HEK293 (cell line): ENCODE results near the gene SELENOF.

ENCODE experiments used
- TCF7L2 ChIP-seq: IDR thresholded peaks from 2 replicates; pipeline ENCODE4 v1.6.1; 2011; ENCODE audit warnings: low read depth, mild to moderate bottlenecking, inconsistent platforms, low read length, moderate library complexity, borderline replicate concordance
- ZNF140 ChIP-seq: fragments of 450-650 bp; formaldehyde crosslinking; IDR thresholded peaks from 2 replicates; pipeline ENCODE4 v1.5.1; 2016; ENCODE audit warnings: missing biosample characterization, missing genetic modification characterization
- ZNF19 ChIP-seq: fragments of 450-650 bp; formaldehyde crosslinking; IDR thresholded peaks from 2 replicates; pipeline ENCODE4; 2016; ENCODE audit warnings: missing biosample characterization, missing genetic modification characterization, low read depth
- ZNF266 ChIP-seq: fragments of 450-650 bp; formaldehyde crosslinking; IDR thresholded peaks from 2 replicates; pipeline ENCODE4 v1.5.1; 2016; ENCODE audit warnings: missing biosample characterization, missing genetic modification characterization, low read depth
- ZNF274 ChIP-seq, 2 experiments: fragments of 200-500 bp in 1 of 2; fragments of 450-650 bp in 1 of 2; sonication (Bioruptor generic) in 1 of 2; formaldehyde crosslinking in 1 of 2; IDR thresholded peaks; 2 replicates each; pipeline versions ENCODE4 v1.5.1 to v1.6.1; 2014 to 2016; ENCODE audit warnings: borderline replicate concordance in 1 of 2, inconsistent platforms in 1 of 2, low read length in 1 of 2, missing biosample characterization in 1 of 2, missing genetic modification characterization in 1 of 2
- ZNF302 ChIP-seq: fragments of 450-650 bp; formaldehyde crosslinking; IDR thresholded peaks from 2 replicates; pipeline ENCODE4 v1.5.1; 2016; ENCODE audit warnings: missing biosample characterization, missing genetic modification characterization, low read depth
- ZNF426 ChIP-seq: fragments of 450-650 bp; formaldehyde crosslinking; IDR thresholded peaks from 2 replicates; pipeline ENCODE4 v1.5.1; 2017; ENCODE audit warnings: missing biosample characterization, missing genetic modification characterization, mild to moderate bottlenecking, inconsistent platforms, moderate library complexity
- ZNF530 ChIP-seq: fragments of 450-650 bp; formaldehyde crosslinking; IDR thresholded peaks from 2 replicates; pipeline ENCODE4 v1.5.1; 2016; ENCODE audit warnings: low read depth, missing biosample characterization, missing genetic modification characterization
- ZNF561 ChIP-seq: fragments of 450-650 bp; IDR thresholded peaks from 2 replicates; pipeline ENCODE4 v1.5.1; 2018; ENCODE audit warnings: missing biosample characterization, missing genetic modification characterization, borderline replicate concordance
- ZNF596 ChIP-seq: fragments of 450-650 bp; IDR thresholded peaks from 2 replicates; pipeline ENCODE4 v1.5.0; 2018; ENCODE audit warnings: missing biosample characterization, mild to moderate bottlenecking, missing genetic modification characterization, moderate library complexity
- ZNF610 ChIP-seq: fragments of 450-650 bp; formaldehyde crosslinking; IDR thresholded peaks from 2 replicates; pipeline ENCODE4 v1.5.1; 2016; ENCODE audit warnings: missing biosample characterization, missing genetic modification characterization, borderline replicate concordance
- ZNF629 ChIP-seq: fragments of 450-650 bp; formaldehyde crosslinking; IDR thresholded peaks from 2 replicates; pipeline ENCODE4 v1.5.1; 2017; ENCODE audit warnings: missing biosample characterization, missing genetic modification characterization
- TF ChIP-seq, protein P1 (sequence below): fragments of 450-650 bp; formaldehyde crosslinking; IDR thresholded peaks from 2 replicates; pipeline ENCODE4 v1.5.1; 2016; ENCODE audit warnings: missing biosample characterization, missing genetic modification characterization
- TF ChIP-seq, protein P2 (sequence below): fragments of 450-650 bp; formaldehyde crosslinking; IDR thresholded peaks from 2 replicates; pipeline ENCODE4 v1.5.1; 2016; ENCODE audit warnings: missing biosample characterization, missing genetic modification characterization

DNA sequence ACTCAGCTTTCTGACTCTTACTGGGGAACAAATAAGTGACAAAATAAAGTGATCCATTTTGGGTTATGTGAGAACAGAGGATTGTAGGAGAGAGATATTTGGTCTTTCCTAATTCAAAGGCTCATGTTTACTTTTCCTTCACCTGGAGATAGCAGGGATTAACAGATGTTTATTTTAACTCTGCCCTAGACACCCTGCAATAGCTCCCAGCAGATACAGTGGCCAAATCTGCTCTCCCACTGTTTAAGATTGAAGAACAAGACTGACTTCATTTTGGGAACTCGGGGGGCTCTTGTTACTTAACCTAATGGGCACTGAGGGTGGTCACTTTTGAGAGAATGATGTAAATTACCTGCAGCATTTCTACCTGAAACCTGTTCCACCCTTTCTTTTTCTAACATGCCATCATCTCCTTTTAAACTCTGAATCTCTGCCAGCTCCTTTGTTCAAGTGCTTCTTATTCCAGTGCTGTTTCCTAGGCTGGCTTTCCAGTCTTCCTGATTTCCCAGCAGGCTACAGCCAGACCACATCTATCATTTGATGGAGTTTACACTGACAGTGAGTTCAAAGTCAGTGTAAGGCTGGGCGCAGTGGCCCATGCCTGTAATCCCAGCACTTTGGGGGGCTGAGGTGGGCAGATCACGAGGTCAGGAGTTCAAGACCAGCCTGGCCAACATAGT is 90.0 kb downstream of the SELENOF start:
- no peak for TF ChIP-seq ZNF596 (tag by site-specific recombination)
- no peak for TF ChIP-seq TCF7L2
- no peak for TF ChIP-seq ZNF629 (tag by site-specific recombination)
- TF ChIP-seq ZNF561 (tag by site-specific recombination): no peak
- no peak for TF ChIP-seq ZNF426 (tag by site-specific recombination)
- TF ChIP-seq, protein P1, sequence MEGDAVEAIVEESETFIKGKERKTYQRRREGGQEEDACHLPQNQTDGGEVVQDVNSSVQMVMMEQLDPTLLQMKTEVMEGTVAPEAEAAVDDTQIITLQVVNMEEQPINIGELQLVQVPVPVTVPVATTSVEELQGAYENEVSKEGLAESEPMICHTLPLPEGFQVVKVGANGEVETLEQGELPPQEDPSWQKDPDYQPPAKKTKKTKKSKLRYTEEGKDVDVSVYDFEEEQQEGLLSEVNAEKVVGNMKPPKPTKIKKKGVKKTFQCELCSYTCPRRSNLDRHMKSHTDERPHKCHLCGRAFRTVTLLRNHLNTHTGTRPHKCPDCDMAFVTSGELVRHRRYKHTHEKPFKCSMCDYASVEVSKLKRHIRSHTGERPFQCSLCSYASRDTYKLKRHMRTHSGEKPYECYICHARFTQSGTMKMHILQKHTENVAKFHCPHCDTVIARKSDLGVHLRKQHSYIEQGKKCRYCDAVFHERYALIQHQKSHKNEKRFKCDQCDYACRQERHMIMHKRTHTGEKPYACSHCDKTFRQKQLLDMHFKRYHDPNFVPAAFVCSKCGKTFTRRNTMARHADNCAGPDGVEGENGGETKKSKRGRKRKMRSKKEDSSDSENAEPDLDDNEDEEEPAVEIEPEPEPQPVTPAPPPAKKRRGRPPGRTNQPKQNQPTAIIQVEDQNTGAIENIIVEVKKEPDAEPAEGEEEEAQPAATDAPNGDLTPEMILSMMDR (tag by site-specific recombination): no peak
- TF ChIP-seq ZNF530 (tag by site-specific recombination): no peak
- no peak for TF ChIP-seq ZNF610 (tag by site-specific recombination)
- TF ChIP-seq ZNF266 (tag by site-specific recombination): no peak
- no peak for TF ChIP-seq ZNF302 (tag by site-specific recombination)
- TF ChIP-seq, protein P2, sequence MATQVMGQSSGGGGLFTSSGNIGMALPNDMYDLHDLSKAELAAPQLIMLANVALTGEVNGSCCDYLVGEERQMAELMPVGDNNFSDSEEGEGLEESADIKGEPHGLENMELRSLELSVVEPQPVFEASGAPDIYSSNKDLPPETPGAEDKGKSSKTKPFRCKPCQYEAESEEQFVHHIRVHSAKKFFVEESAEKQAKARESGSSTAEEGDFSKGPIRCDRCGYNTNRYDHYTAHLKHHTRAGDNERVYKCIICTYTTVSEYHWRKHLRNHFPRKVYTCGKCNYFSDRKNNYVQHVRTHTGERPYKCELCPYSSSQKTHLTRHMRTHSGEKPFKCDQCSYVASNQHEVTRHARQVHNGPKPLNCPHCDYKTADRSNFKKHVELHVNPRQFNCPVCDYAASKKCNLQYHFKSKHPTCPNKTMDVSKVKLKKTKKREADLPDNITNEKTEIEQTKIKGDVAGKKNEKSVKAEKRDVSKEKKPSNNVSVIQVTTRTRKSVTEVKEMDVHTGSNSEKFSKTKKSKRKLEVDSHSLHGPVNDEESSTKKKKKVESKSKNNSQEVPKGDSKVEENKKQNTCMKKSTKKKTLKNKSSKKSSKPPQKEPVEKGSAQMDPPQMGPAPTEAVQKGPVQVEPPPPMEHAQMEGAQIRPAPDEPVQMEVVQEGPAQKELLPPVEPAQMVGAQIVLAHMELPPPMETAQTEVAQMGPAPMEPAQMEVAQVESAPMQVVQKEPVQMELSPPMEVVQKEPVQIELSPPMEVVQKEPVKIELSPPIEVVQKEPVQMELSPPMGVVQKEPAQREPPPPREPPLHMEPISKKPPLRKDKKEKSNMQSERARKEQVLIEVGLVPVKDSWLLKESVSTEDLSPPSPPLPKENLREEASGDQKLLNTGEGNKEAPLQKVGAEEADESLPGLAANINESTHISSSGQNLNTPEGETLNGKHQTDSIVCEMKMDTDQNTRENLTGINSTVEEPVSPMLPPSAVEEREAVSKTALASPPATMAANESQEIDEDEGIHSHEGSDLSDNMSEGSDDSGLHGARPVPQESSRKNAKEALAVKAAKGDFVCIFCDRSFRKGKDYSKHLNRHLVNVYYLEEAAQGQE (tag by site-specific recombination): no peak
- TF ChIP-seq ZNF19 (tag by site-specific recombination): no peak
- no peak for TF ChIP-seq ZNF274 (IDR thresholded peaks at IDR 0.05; ENCODE audit: low read length)
- no peak for TF ChIP-seq ZNF274 (tag by site-specific recombination; IDR thresholded peaks at IDR 0.05; ENCODE audit: borderline replicate concordance)
- TF ChIP-seq ZNF140 (tag by site-specific recombination): no peak
